ENCODE data around the gene FSTL3.

DNA sequence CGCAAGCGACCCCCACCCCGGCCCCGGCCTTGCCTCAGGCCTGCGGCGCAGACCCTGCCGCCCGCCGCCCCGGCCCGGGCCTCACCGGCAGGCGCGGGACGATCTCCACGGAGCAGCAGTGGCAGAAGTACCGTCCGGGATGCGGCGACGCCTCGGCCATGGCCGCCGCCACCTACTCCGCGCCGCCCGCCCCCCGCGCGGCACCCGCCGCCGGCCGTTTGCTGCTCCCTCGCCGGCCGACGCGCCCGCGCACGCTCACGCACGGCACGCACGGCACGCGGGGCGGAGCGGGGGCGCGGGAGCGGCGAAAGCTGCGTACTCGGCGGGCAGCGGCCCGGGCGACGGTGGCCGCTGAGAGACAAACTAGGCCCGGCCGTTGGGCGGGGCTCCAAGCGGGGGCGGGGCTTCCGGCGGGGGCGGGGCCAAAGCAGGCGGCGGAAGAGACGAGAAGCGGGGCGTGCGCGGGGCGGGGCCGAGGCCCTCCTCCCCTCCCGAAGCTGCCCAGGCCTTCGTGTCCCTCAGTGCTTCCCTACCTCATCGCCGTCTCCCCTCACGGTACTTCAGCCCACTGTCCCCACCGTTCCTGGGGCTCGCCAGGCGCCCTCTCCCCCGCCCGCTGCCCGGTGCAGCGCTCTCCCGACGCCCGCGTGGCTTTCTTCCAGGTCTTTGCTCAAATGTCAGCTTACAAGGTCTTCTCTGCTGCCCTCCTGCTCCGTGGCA, 13.1 kb upstream of the FSTL3 start, which contains the start of gene RNF126:
- TF ChIP-seq POLR2A (IDR thresholded peaks at IDR 0.05; ENCODE audit: low read depth, low read length) (peak; percentile 25; the same call in 1 of the 2 replicates), TAF1 (IDR thresholded peaks at IDR 0.05; ENCODE audit: low read depth, low read length) (0 out of 2 replicates have a peak, but pooled peaks have one; percentile 42), POLR2AphosphoS5 (IDR thresholded peaks at IDR 0.05; ENCODE audit: low read depth, low read length) (0 out of 2 replicates have a peak, but pooled peaks have one; percentile 54), SPI1 (IDR thresholded peaks at IDR 0.05; ENCODE audit: low read depth, low read length) (no peak), PAX5 (IDR thresholded peaks at IDR 0.05; ENCODE audit: insufficient read depth, low read length, severe bottlenecking) (peak; percentile 41)
